ENCODE measurements around the gene CEP68.

CEP68 gene

DNA sequence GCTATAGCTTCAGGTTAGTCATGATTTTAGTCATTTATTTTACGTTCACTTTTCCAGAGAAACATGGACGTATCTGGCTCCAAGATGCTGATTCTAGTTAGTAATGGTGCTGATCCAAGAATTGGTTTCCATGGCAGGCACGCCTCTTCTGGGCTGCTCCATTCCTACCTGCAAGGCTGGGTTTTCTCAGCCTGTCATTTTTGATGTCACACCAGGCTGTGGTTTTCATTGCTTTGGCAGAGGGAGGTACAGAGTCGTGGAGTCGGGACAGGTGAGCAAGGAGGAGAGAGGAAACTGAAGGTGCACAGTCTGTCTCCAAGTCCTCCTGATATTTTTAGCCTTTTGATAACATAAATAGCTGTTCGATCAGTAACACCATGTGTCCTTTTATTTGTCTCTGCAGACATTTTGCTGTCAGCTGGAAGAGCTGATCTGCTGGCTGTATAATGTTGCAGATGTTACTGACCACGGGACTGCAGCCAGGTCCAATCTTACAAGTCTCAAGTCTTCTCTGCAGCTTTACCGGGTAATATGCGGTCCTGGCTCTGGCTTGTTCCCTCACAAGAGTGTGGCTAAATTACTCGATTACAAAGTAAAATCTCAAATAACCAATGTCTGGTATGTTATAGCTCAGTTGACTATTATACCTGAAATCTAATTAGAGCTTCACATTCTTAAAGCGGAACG lies 17.8 kb downstream of the CEP68 start:
- H3K27me3 ChIP-seq (ENCODE audit: insufficient read depth, poor library complexity, severe bottlenecking) = no peaks in the 10 kb centered on the region
- TF ChIP-seq, protein P1, sequence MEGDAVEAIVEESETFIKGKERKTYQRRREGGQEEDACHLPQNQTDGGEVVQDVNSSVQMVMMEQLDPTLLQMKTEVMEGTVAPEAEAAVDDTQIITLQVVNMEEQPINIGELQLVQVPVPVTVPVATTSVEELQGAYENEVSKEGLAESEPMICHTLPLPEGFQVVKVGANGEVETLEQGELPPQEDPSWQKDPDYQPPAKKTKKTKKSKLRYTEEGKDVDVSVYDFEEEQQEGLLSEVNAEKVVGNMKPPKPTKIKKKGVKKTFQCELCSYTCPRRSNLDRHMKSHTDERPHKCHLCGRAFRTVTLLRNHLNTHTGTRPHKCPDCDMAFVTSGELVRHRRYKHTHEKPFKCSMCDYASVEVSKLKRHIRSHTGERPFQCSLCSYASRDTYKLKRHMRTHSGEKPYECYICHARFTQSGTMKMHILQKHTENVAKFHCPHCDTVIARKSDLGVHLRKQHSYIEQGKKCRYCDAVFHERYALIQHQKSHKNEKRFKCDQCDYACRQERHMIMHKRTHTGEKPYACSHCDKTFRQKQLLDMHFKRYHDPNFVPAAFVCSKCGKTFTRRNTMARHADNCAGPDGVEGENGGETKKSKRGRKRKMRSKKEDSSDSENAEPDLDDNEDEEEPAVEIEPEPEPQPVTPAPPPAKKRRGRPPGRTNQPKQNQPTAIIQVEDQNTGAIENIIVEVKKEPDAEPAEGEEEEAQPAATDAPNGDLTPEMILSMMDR (IDR thresholded peaks at IDR 0.05; ENCODE audit: poor library complexity, severe bottlenecking) = no peak
- peaks cover 44% of the 10 kb centered on the region for H3K36me3 ChIP-seq (ENCODE audit: low read depth)
- no peaks in the 10 kb centered on the region for H3K9me3 ChIP-seq (ENCODE audit: severe bottlenecking)
- H3K27ac ChIP-seq (ENCODE audit: poor library complexity, severe bottlenecking) = no peak overlapping the region
- ATAC-seq (ENCODE audit: low read depth) = no peak
- peaks cover 40% of the 10 kb centered on the region for H3K4me1 ChIP-seq (ENCODE audit: insufficient read depth, poor library complexity, severe bottlenecking)
- H3K4me3 ChIP-seq (ENCODE audit: severe bottlenecking) = no peak overlapping the region
- DNase-seq (ENCODE audit: low spot score) = no peak

GRCh38 chr2:65075176-65075575 lies 19.0 kb downstream of the CEP68 start:
- ATAC-seq (ENCODE audit: low read depth) = no peak
- TF ChIP-seq, protein P1 (IDR thresholded peaks at IDR 0.05; ENCODE audit: poor library complexity, severe bottlenecking) = no peak
- DNase-seq (ENCODE audit: low spot score) = no peak
- no peak overlapping the region for H3K4me3 ChIP-seq (ENCODE audit: severe bottlenecking)
- H3K9me3 ChIP-seq (ENCODE audit: severe bottlenecking) = no peaks in the 10 kb centered on the region
- peak overlapping the region; percentile 13 for H3K27ac ChIP-seq (ENCODE audit: poor library complexity, severe bottlenecking)
- peaks cover 44% of the 10 kb centered on the region for H3K36me3 ChIP-seq (ENCODE audit: low read depth)
- H3K4me1 ChIP-seq (ENCODE audit: insufficient read depth, poor library complexity, severe bottlenecking) = peaks cover 29% of the 10 kb centered on the region
- no peaks in the 10 kb centered on the region for H3K27me3 ChIP-seq (ENCODE audit: insufficient read depth, poor library complexity, severe bottlenecking)

- H3K27me3 ChIP-seq (ENCODE audit: insufficient read depth, poor library complexity, severe bottlenecking) = no peaks in the 10 kb centered on the region
- TF ChIP-seq, protein P1 (IDR thresholded peaks at IDR 0.05; ENCODE audit: poor library complexity, severe bottlenecking) = no peak
- peaks cover 48% of the 10 kb centered on the region for H3K36me3 ChIP-seq (ENCODE audit: low read depth)
- H3K27ac ChIP-seq (ENCODE audit: poor library complexity, severe bottlenecking) = peak overlapping the region; percentile 13
- H3K9me3 ChIP-seq (ENCODE audit: severe bottlenecking) = no peaks in the 10 kb centered on the region
- H3K4me1 ChIP-seq (ENCODE audit: insufficient read depth, poor library complexity, severe bottlenecking) = peaks cover 23% of the 10 kb centered on the region
- H3K4me3 ChIP-seq (ENCODE audit: severe bottlenecking) = no peak overlapping the region
- ATAC-seq (ENCODE audit: low read depth) (peak; percentile 32), DNase-seq (ENCODE audit: low spot score) (no peak)
Observed at GRCh38 chr2:65075605-65076344, 19.6 kb downstream of the CEP68 start.

DNA sequence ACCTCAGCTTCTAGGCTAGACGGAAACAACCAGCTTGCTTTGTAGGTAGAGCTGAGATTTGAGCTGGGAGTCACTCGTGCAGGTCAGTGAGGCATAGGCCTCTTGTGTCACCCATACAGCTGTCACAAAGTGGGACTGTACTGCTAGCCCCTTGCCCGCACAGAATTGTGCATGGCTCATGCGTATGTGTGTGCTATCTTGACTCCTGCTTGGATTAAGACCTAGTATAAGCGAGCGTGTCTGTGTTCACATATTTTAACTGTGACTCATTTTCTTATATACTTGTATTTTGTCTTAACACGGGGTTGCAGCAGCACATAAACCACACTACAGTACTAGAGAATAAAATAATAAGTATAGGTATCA lies 20.1 kb downstream of the CEP68 start:
- Histone ChIP-seq H3K27me3 (ENCODE audit: insufficient read depth, poor library complexity, severe bottlenecking) (no peaks in the 10 kb centered on the region), H3K9me3 (ENCODE audit: severe bottlenecking) (no peaks in the 10 kb centered on the region), H3K27ac (ENCODE audit: poor library complexity, severe bottlenecking) (peak overlapping the region; percentile 13), H3K4me3 (ENCODE audit: severe bottlenecking) (no peak overlapping the region), H3K36me3 (ENCODE audit: low read depth) (peaks cover 46% of the 10 kb centered on the region), H3K4me1 (ENCODE audit: insufficient read depth, poor library complexity, severe bottlenecking) (peaks cover 17% of the 10 kb centered on the region)
- DNase-seq (ENCODE audit: low spot score) = no peak
- TF ChIP-seq, protein P1 (IDR thresholded peaks at IDR 0.05; ENCODE audit: poor library complexity, severe bottlenecking) = no peak
- peak; percentile 79 for ATAC-seq (ENCODE audit: low read depth)

DNA sequence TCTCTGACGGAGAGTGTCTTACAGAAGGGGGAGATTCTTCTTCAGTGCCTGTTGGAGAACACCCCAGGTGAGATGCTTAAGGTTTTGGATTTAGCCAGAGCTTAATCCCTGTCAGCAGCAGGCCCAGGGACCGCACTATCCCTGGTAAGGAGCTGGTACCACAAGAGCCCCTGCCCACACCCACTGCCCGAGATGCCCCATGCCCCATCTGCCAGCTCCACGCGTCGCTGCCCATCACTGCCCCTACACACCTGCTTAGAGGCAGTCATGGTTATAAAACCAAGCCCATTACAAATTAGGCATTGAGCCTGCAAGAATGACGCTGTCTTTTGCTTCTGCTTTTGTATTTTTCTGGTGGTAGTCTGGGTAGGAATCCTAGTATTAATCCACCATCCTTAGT lies 21.7 kb downstream of the CEP68 start:
- Histone ChIP-seq H3K27me3 (ENCODE audit: insufficient read depth, poor library complexity, severe bottlenecking) (no peaks in the 10 kb centered on the region), H3K27ac (ENCODE audit: poor library complexity, severe bottlenecking) (no peak overlapping the region), H3K4me3 (ENCODE audit: severe bottlenecking) (no peak overlapping the region), H3K36me3 (ENCODE audit: low read depth) (peaks cover 54% of the 10 kb centered on the region), H3K4me1 (ENCODE audit: insufficient read depth, poor library complexity, severe bottlenecking) (peaks cover 17% of the 10 kb centered on the region), H3K9me3 (ENCODE audit: severe bottlenecking) (no peaks in the 10 kb centered on the region)
- TF ChIP-seq, protein P1 (IDR thresholded peaks at IDR 0.05; ENCODE audit: poor library complexity, severe bottlenecking) = no peak
- ATAC-seq (ENCODE audit: low read depth) (no peak), DNase-seq (ENCODE audit: low spot score) (no peak)
